ENCODE results near the gene EFNA2.
"Not testable (repeated sequence)": the region's sequence is repeated elsewhere in the genome, so short reads cannot be mapped to it uniquely, and the experiment has no call there.

EFNA2 gene

DNA sequence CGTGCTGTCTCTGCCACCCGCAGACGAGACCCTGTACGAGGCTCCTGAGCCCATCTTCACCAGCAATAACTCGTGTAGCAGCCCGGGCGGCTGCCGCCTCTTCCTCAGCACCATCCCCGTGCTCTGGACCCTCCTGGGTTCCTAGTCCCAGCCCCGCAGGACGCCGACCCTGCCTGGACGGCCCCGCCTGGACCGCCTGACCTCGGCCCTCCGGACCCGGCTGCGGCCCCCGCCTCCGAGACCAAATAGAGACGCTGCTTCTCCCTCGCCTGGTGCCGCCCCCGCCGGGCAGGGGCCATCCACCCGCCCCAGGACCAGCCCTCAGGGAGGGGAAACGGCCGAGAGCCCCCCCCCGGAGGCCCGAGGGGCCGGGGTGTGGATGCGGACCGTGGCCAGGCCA is 14.1 kb downstream of the EFNA2 start:
- TF ChIP-seq, protein P1, sequence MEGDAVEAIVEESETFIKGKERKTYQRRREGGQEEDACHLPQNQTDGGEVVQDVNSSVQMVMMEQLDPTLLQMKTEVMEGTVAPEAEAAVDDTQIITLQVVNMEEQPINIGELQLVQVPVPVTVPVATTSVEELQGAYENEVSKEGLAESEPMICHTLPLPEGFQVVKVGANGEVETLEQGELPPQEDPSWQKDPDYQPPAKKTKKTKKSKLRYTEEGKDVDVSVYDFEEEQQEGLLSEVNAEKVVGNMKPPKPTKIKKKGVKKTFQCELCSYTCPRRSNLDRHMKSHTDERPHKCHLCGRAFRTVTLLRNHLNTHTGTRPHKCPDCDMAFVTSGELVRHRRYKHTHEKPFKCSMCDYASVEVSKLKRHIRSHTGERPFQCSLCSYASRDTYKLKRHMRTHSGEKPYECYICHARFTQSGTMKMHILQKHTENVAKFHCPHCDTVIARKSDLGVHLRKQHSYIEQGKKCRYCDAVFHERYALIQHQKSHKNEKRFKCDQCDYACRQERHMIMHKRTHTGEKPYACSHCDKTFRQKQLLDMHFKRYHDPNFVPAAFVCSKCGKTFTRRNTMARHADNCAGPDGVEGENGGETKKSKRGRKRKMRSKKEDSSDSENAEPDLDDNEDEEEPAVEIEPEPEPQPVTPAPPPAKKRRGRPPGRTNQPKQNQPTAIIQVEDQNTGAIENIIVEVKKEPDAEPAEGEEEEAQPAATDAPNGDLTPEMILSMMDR (IDR thresholded peaks at IDR 0.05; ENCODE audit: low read depth, low read length, missing control alignments): no peak
- H3K4me3 ChIP-seq (ENCODE audit: low read depth, low read length): no peak overlapping the region
- DNase-seq (ENCODE audit: low read depth): no peak

DNA sequence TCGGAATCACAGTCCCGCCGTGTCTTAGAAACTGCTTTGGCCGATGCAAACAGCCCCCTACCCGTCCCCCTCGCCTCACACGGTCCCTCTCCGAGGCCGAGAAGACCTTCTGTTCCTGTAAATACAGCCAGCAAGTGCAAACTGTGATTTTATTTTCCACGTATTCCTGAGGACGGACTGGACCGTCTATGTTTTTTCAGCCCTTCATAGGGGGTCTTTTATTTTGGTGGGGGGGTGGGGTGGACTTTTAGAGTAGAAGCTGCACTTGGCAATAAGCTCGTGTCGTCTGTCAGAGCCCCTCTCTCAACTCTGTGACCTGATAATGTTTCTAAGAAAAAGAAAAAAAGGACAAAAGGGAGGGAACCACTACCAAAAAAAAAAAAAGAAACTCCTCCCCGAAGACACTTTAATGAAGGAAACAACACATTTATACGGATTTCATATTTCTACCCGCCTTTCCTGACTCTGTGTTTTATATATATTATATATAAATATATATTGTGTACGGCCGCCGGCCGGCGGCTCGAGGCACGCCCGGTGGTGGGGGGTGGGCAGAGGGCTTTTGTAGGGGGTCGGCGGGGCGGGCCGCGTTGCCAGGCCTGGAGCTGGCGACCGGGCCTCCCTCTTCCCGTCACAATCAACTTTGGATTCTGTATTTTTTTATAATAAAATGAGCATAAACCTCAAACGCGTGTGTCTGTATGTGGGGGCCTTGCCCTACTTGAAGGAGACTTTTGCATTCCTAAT is 15.2 kb downstream of the EFNA2 start:
- no peak overlapping the region for H3K4me3 ChIP-seq (ENCODE audit: low read depth, low read length)

DNA sequence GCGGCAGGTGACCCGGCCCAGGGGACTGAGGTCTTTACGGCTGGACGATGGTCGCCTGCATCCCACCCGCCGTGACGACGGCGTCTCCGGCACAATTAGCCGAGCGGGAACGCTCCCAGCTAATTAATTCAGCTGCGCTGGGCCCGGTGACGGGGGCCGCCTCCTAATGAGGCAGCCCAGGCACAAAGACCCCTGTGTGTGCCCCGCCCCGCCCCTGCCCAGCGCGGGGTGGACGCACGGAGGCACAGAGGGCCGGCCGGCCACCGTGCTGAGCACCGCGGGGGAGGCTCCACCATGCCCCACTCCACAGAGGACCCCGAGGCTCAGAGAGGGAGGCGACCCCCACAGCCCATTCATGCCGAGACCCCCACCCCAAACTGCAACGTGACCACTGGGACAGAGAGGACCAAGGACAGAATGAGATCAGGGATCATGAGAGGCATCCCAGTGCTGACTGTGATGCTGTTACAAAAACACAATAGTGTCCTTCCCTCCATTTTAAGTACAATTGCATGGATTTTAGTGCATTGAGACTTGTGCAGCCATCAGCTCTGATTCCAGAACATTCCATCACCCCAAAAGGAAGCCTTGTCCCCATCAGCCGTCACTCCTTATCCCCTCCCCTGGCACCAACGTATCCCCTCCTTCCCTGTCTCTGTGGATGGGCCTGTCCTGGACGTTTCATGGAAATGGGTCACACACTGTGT is 17.0 kb downstream of the EFNA2 start:
- H3K4me3 ChIP-seq (ENCODE audit: low read depth, low read length): no peak overlapping the region
- no peak for DNase-seq (ENCODE audit: low read depth)
- TF ChIP-seq, protein P1 (IDR thresholded peaks at IDR 0.05; ENCODE audit: low read depth, low read length, missing control alignments): no peak

More for the DNA sequence above, 15.2 kb downstream of the EFNA2 start:
- TF ChIP-seq, protein P1 (IDR thresholded peaks at IDR 0.05; ENCODE audit: low read depth, low read length, missing control alignments): no peak
- no peak for DNase-seq (ENCODE audit: low read depth)

DNA sequence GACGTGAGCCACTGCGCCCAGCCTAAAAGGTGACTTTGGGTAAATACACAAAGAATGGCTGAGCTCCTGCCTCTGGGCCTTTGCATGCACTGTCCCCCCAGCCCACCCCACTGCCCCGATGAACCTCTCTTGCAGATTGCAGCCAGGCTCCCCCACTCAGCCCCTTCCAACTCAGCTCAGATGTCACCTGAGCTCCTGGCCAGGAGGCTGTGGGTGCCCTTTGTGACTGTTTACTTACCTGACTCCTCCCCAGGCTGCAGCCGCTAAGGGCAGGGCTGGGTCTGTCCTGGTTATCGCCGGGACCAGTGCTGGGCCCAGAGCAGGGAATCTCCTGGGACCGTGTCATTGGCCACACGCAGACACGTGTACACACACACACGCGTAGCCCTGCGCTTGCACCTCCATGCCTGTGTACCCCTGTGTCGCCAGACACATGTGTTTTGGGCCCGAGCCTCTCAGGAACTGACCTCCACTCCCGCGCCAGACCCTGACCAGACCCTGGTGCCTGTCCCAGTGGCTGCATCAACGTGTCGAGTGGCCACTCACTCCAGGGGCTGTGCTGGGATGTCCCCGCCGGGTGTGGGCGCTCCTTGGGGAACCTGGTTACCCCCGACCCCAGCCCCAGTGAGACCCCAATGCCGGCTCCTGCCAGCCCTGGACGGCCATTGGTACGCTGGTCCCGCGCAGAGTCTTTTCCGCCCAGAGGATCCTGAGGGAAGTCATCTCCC is 18.7 kb downstream of the EFNA2 start:
- no peak for DNase-seq (ENCODE audit: low read depth)
- TF ChIP-seq, protein P1 (IDR thresholded peaks at IDR 0.05; ENCODE audit: low read depth, low read length, missing control alignments): no peak
- no peak overlapping the region for H3K4me3 ChIP-seq (ENCODE audit: low read depth, low read length)

DNA sequence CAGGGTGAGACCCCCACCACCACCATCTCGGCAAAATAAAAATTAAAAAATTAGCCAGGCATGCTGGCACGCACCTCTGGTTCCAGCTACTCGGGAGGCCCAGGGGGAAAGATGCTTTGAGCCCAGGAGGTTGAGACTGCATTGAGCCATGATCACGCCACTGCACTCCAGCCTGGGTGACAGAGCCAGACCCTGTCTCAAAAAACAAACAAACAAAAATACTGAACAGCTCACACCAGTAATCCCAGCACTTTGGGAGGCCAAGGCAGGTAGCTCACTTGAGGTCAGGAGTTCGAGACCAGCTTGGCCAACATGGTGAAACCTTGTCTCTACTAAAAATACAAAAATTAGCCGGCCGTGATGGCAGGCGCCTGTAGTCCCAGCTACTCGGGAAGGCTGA is 19.7 kb downstream of the EFNA2 start:
- not testable (repeated sequence) for H3K4me3 ChIP-seq (ENCODE audit: low read depth, low read length); DNase-seq (ENCODE audit: low read depth)

DNA sequence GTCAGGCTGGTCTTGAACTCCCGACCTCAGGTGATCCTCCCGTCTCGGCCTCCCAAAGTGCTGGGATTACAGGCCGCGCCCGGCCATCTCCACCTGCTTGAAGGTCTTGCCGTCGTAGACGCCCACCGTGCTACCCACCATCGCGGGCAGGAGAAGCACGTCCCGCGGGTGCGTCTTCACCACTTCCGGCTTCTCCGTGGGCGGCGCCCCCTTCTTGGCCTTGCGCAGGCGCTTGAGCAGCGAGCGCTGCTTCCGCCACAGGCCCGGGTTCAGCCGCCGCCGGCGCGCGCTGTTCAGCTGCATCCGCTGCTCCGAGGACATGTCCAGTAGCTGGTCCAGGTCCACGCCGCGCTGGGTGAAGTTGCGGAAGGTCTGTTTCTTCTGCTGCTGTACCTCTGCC is 21.6 kb downstream of the EFNA2 start:
- no peak overlapping the region for H3K4me3 ChIP-seq (ENCODE audit: low read depth, low read length)
- DNase-seq (ENCODE audit: low read depth): no peak
- TF ChIP-seq, protein P1 (IDR thresholded peaks at IDR 0.05; ENCODE audit: low read depth, low read length, missing control alignments): no peak

DNA sequence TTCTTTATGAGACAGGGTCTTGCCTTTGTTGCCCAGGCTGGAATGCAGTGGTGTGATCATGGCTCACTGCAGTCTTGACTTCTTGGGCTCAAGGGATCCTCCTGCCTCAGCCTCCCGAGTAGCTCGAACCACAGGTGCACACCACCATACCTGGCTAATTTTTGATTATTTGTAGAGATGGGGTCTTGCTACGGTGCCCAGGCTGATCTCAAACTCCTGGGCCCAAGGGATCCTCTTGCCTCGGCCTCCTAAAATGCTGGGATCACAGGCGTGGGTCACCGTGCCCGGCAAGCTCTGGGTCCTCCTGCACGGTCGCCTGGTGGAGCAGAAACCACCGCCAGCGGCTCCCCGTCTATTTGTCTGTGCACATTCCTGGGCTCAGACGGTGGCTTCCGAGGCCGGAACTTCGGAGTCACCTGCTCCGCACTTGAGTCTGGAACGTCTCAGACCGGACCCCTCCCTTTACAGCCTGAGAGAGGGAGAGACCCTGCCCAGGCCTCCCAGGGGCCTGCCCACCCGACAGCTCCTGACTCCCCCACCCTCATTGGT is 22.2 kb downstream of the EFNA2 start:
- DNase-seq (ENCODE audit: low read depth): no peak
- H3K4me3 ChIP-seq (ENCODE audit: low read depth, low read length): no peak overlapping the region
- TF ChIP-seq, protein P1 (IDR thresholded peaks at IDR 0.05; ENCODE audit: low read depth, low read length, missing control alignments): no peak
